HepG2 (cell line): ENCODE measurements around the gene PNMA8B. TPM values are rescaled to one million over a fixed set of nuclear protein-coding genes. Genes with fewer than 3 reads are reported as not detected.

Experiments used
- FIP1L1 ChIP-seq: fragments of 200-400 bp; formaldehyde crosslinking; IDR thresholded peaks from 2 replicates; pipeline ENCODE4 v1.6.1; 2018; ENCODE audit warnings: low read depth, mild to moderate bottlenecking, low read length, moderate library complexity, borderline replicate concordance; ENCODE audit not compliant: insufficient read depth
- NCOA1 ChIP-seq: sonication (generic); formaldehyde crosslinking; IDR thresholded peaks from 2 replicates; pipeline ENCODE4 v1.9.0; 2021; ENCODE audit warnings: missing genetic modification reagents
- RARA ChIP-seq: IDR thresholded peaks from 2 replicates; pipeline ENCODE4 v1.6.1; 2016; ENCODE audit warnings: missing genetic modification reagents, missing compliant biosample characterization
- RFXAP ChIP-seq: sonication (generic); formaldehyde crosslinking; IDR thresholded peaks from 2 replicates; pipeline ENCODE4 v1.4.0; 2020; ENCODE audit warnings: missing genetic modification reagents, borderline replicate concordance
- SRSF1 ChIP-seq: fragments of 200-400 bp; formaldehyde crosslinking; optimal IDR thresholded peaks from 2 replicates; pipeline ENCODE3; 2017; ENCODE audit warnings: mild to moderate bottlenecking, low read depth, low read length, moderate library complexity
- SYNCRIP ChIP-seq: fragments of 200-400 bp; formaldehyde crosslinking; IDR thresholded peaks from 2 replicates; pipeline ENCODE4 v1.6.1; 2018; ENCODE audit warnings: mild to moderate bottlenecking, low read depth, low read length; ENCODE audit not compliant: insufficient read depth
- TFAP4 ChIP-seq: sonication (generic); IDR thresholded peaks from 2 replicates; pipeline ENCODE4 v1.6.1; 2016; ENCODE audit warnings: low read depth, borderline replicate concordance
- THAP9 ChIP-seq: sonication (generic); formaldehyde crosslinking; IDR thresholded peaks from 2 replicates; pipeline ENCODE4; 2020; ENCODE audit warnings: missing genetic modification reagents, mild to moderate bottlenecking, borderline replicate concordance
- ZNF124 ChIP-seq: sonication (generic); formaldehyde crosslinking; IDR thresholded peaks from 2 replicates; pipeline ENCODE4 v1.4.0; 2020; ENCODE audit warnings: missing genetic modification reagents
- ZNF207 ChIP-seq: fragments of 450-650 bp; IDR thresholded peaks from 2 replicates; pipeline ENCODE4 v1.6.1; 2016; ENCODE audit warnings: antibody characterized with exemption, borderline replicate concordance
- ZNF354B ChIP-seq: sonication (generic); formaldehyde crosslinking; IDR thresholded peaks from 2 replicates; pipeline ENCODE4 v1.8.0; 2022; ENCODE audit warnings: mild to moderate bottlenecking, missing genetic modification reagents
- ZNF616 ChIP-seq: sonication (generic); formaldehyde crosslinking; IDR thresholded peaks from 2 replicates; pipeline ENCODE4 v1.5.0; 2020; ENCODE audit warnings: low read depth, mild to moderate bottlenecking, missing genetic modification reagents
- ZNF766 ChIP-seq: sonication (generic); formaldehyde crosslinking; IDR thresholded peaks from 2 replicates; pipeline ENCODE4 v1.5.0; 2020; ENCODE audit warnings: missing genetic modification reagents, borderline replicate concordance
- ZNF891 ChIP-seq: sonication (generic); formaldehyde crosslinking; IDR thresholded peaks from 2 replicates; pipeline ENCODE4 v1.5.0; 2020; ENCODE audit warnings: mild to moderate bottlenecking, missing genetic modification reagents
- ZSCAN12 ChIP-seq: sonication (generic); formaldehyde crosslinking; IDR thresholded peaks from 2 replicates; pipeline ENCODE4 v1.9.0; 2021; ENCODE audit warnings: mild to moderate bottlenecking, missing genetic modification reagents
- polyA plus RNA-seq, 8 experiments: library from polyadenylated mRNA; depleted of rRNA in 3 of 8; stranded (reverse) in 7 of 8; unstranded in 1 of 8; fragments of >200 nt; fragmentation: Illumina TruSeq in 4 of 8; extraction: Trizol in 4 of 8; gene quantifications; 2 replicates each; pipeline versions ENCODE4 v1.2.1 to v1.2.3, GENCODE V29; 2011 to 2016; ENCODE audit warnings: low read depth in 4 of 8, missing spikeins in 1 of 8, mixed read lengths in 1 of 8; ENCODE audit not compliant: insufficient read depth in 1 of 8
- total RNA-seq, 5 experiments: library from RNA; depleted of rRNA; stranded (reverse); fragments of >200 nt; fragmentation: Illumina TruSeq; extraction: Trizol; gene quantifications; 2 replicates each; pipeline ENCODE4 v1.2.3, GENCODE V29; 2016; ENCODE audit warnings: low read depth in 1 of 5
- TF ChIP-seq, protein P1 (sequence below): IDR thresholded peaks from 2 replicates; pipeline ENCODE4 v1.6.1; 2012; ENCODE audit warnings: low read depth, low read length, improper control_type of control experiment
- TF ChIP-seq, protein P2 (sequence below): IDR thresholded peaks from 2 replicates; pipeline ENCODE4 v1.6.1; 2016
- TF ChIP-seq, protein P3 (sequence below): sonication (generic); formaldehyde crosslinking; IDR thresholded peaks from 2 replicates; pipeline ENCODE4 v1.4.0; 2020; ENCODE audit warnings: missing genetic modification reagents
- TF ChIP-seq, protein P4 (sequence below): sonication (generic); formaldehyde crosslinking; IDR thresholded peaks from 2 replicates; pipeline ENCODE4 v1.5.0; 2020; ENCODE audit warnings: missing genetic modification reagents, mild to moderate bottlenecking, borderline replicate concordance

Gene PNMA8B
- total and polyA plus RNA-seq, 2 of the 13 experiments (the other 11 are each of a cell fraction or from before 2014, with no cell fraction given), result not detected

GRCh38 chr19:46487178-46487801 lies 8.4 kb downstream of the PNMA8B start (continued):
- TF ChIP-seq, protein P1, sequence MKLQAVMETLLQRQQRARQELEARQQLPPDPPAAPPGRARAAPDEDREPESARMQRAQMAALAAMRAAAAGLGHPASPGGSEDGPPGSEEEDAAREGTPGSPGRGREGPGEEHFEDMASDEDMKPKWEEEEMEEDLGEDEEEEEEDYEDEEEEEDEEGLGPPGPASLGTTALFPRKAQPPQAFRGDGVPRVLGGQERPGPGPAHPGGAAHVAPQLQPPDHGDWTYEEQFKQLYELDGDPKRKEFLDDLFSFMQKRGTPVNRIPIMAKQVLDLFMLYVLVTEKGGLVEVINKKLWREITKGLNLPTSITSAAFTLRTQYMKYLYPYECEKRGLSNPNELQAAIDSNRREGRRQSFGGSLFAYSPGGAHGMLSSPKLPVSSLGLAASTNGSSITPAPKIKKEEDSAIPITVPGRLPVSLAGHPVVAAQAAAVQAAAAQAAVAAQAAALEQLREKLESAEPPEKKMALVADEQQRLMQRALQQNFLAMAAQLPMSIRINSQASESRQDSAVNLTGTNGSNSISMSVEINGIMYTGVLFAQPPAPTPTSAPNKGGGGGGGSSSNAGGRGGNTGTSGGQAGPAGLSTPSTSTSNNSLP, result no peak
- no peak for TF ChIP-seq NCOA1 (CRISPR knock-in tag)
- no peak for TF ChIP-seq SRSF1
- no peak for TF ChIP-seq ZSCAN12 (CRISPR knock-in tag)
- TF ChIP-seq TFAP4, result no peak
- TF ChIP-seq ZNF354B, result no peak
- no peak for TF ChIP-seq FIP1L1
- TF ChIP-seq THAP9 (CRISPR knock-in tag), result peak; percentile 39; the same call in 1 of the 2 replicates
- TF ChIP-seq RARA (CRISPR knock-in tag), result no peak
- TF ChIP-seq SYNCRIP, result no peak
- TF ChIP-seq, protein P2, sequence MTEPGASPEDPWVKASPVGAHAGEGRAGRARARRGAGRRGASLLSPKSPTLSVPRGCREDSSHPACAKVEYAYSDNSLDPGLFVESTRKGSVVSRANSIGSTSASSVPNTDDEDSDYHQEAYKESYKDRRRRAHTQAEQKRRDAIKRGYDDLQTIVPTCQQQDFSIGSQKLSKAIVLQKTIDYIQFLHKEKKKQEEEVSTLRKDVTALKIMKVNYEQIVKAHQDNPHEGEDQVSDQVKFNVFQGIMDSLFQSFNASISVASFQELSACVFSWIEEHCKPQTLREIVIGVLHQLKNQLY (CRISPR knock-in tag), result no peak
- TF ChIP-seq ZNF891, result no peak
- no peak for TF ChIP-seq ZNF766 (CRISPR knock-in tag)
- TF ChIP-seq, protein P3, sequence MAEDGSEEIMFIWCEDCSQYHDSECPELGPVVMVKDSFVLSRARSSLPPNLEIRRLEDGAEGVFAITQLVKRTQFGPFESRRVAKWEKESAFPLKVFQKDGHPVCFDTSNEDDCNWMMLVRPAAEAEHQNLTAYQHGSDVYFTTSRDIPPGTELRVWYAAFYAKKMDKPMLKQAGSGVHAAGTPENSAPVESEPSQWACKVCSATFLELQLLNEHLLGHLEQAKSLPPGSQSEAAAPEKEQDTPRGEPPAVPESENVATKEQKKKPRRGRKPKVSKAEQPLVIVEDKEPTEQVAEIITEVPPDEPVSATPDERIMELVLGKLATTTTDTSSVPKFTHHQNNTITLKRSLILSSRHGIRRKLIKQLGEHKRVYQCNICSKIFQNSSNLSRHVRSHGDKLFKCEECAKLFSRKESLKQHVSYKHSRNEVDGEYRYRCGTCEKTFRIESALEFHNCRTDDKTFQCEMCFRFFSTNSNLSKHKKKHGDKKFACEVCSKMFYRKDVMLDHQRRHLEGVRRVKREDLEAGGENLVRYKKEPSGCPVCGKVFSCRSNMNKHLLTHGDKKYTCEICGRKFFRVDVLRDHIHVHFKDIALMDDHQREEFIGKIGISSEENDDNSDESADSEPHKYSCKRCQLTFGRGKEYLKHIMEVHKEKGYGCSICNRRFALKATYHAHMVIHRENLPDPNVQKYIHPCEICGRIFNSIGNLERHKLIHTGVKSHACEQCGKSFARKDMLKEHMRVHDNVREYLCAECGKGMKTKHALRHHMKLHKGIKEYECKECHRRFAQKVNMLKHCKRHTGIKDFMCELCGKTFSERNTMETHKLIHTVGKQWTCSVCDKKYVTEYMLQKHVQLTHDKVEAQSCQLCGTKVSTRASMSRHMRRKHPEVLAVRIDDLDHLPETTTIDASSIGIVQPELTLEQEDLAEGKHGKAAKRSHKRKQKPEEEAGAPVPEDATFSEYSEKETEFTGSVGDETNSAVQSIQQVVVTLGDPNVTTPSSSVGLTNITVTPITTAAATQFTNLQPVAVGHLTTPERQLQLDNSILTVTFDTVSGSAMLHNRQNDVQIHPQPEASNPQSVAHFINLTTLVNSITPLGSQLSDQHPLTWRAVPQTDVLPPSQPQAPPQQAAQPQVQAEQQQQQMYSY (CRISPR knock-in tag), result no peak
- TF ChIP-seq ZNF124, result 0 out of 2 replicates have a peak, but pooled peaks have one; percentile 37
- TF ChIP-seq, protein P4, sequence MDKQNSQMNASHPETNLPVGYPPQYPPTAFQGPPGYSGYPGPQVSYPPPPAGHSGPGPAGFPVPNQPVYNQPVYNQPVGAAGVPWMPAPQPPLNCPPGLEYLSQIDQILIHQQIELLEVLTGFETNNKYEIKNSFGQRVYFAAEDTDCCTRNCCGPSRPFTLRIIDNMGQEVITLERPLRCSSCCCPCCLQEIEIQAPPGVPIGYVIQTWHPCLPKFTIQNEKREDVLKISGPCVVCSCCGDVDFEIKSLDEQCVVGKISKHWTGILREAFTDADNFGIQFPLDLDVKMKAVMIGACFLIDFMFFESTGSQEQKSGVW (CRISPR knock-in tag), result no peak
- no peak for TF ChIP-seq ZNF616
- TF ChIP-seq ZNF207, result no peak
- no peak for TF ChIP-seq RFXAP
